Neural progenitor cell (in vitro differentiated cells): ENCODE measurements around the gene P4HA2. TPM values are rescaled to one million over a fixed set of nuclear protein-coding genes. Genes with fewer than 3 reads are reported as not detected.

ENCODE experiments used
- DNase-seq: peaks from one replicate; pipeline ENCODE4 v3.0.0-alpha.2; 2016; ENCODE audit warnings: low spot score
- H2AFZ ChIP-seq: fragments of 200-600 bp; sonication (generic); replicated peaks from 2 replicates; pipeline ENCODE4 v1.6.1; 2016; ENCODE audit warnings: antibody characterized with exemption
- H3F3A ChIP-seq: fragments of 200-600 bp; sonication (generic); 2 replicates; pipeline ENCODE4 v1.6.1; 2016; ENCODE audit warnings: antibody characterized with exemption, low read depth
- H3K27ac ChIP-seq: fragments of 200-600 bp; sonication (generic); 2 replicates; pipeline ENCODE4 v1.5.1; 2016; ENCODE audit warnings: mild to moderate bottlenecking
- H3K27me3 ChIP-seq: fragments of 200-600 bp; sonication (generic); 2 replicates; pipeline ENCODE4 v1.6.1; 2016; ENCODE audit warnings: mild to moderate bottlenecking, moderate library complexity
- H3K36me3 ChIP-seq: fragments of 200-600 bp; sonication (generic); 2 replicates; pipeline ENCODE4 v1.5.1; 2016
- H3K4me1 ChIP-seq: fragments of 200-600 bp; sonication (generic); 2 replicates; pipeline ENCODE4 v1.6.1; 2016; ENCODE audit warnings: mixed run types
- H3K4me2 ChIP-seq: fragments of 200-600 bp; sonication (generic); 2 replicates; pipeline ENCODE4 v1.6.1; 2016
- H3K4me3 ChIP-seq: fragments of 200-600 bp; sonication (generic); 2 replicates; pipeline ENCODE4 v1.5.1; 2016
- H3K79me2 ChIP-seq: fragments of 200-600 bp; sonication (generic); 2 replicates; pipeline ENCODE4 v1.6.1; 2016; ENCODE audit warnings: low read depth
- H3K9ac ChIP-seq: fragments of 200-600 bp; sonication (generic); 2 replicates; pipeline ENCODE4 v1.6.1; 2016
- H3K9me3 ChIP-seq: fragments of 200-600 bp; sonication (generic); 2 replicates; pipeline ENCODE4 v1.5.1; 2016; ENCODE audit warnings: low read depth
- H4K20me1 ChIP-seq: fragments of 200-600 bp; sonication (generic); 2 replicates; pipeline ENCODE4 v1.6.1; 2016; ENCODE audit warnings: low read depth
- H3K27ac Mint-ChIP-seq: 3 replicates; pipeline ENCODE4 v1.8.0; 2021; ENCODE audit warnings: mixed read lengths
- H3K27me3 Mint-ChIP-seq: 2 replicates; pipeline ENCODE4 v1.8.0; 2022; ENCODE audit warnings: low read depth, mild to moderate bottlenecking, inconsistent platforms, moderate library complexity, mixed read lengths; ENCODE audit not compliant: insufficient read depth
- H3K36me3 Mint-ChIP-seq: 3 replicates; pipeline ENCODE4 v1.8.0; 2021; ENCODE audit warnings: mixed read lengths
- H3K4me1 Mint-ChIP-seq: 3 replicates; pipeline ENCODE4 v1.8.0; 2021; ENCODE audit warnings: mixed read lengths
- H3K4me3 Mint-ChIP-seq: 3 replicates; pipeline ENCODE4 v1.8.0; 2021; ENCODE audit warnings: mild to moderate bottlenecking, moderate library complexity, mixed read lengths
- H3K9me3 Mint-ChIP-seq: 3 replicates; pipeline ENCODE4 v1.8.0; 2020; ENCODE audit warnings: mixed read lengths
- CTCF ChIP-seq: fragments of 200-600 bp; sonication (generic); IDR thresholded peaks from 2 replicates; pipeline ENCODE4 v1.5.1; 2017; ENCODE audit warnings: antibody characterized with exemption, mild to moderate bottlenecking
- EZH2 ChIP-seq: fragments of 200-600 bp; sonication (generic); IDR thresholded peaks from 2 replicates; pipeline ENCODE4 v1.6.1; 2017; ENCODE audit warnings: antibody characterized with exemption, mild to moderate bottlenecking, moderate library complexity
- EZH2phosphoT487 ChIP-seq: fragments of 200-600 bp; sonication (generic); IDR thresholded peaks from 2 replicates; pipeline ENCODE4 v1.6.1; 2017; ENCODE audit warnings: antibody characterized with exemption
- total RNA-seq: library from RNA; depleted of rRNA; stranded (reverse); fragments of >200 nt; gene quantifications from 2 replicates; pipeline ENCODE4 v1.2.3, GENCODE V29; 2015; ENCODE audit warnings: low replicate concordance

The P4HA2 gene
- total RNA-seq, 1 donor from 2014 or later, result 15.9 TPM

GRCh38 chr5:132230871-132231270, 3.2 kb upstream of the P4HA2 start:
- Histone ChIP-seq H3K9ac (no peak overlapping the region), H3K4me2 (no peak overlapping the region), H3K27me3 (peaks cover 44% of the 10 kb centered on the region), H4K20me1 (no peaks in the 10 kb centered on the region), H3K4me1 (peaks cover 3% of the 10 kb centered on the region), H3K9me3 (no peaks in the 10 kb centered on the region), H2AFZ (no peak overlapping the region), H3K27ac (no peak overlapping the region), H3K79me2 (no peaks in the 10 kb centered on the region), H3F3A (no peaks in the 10 kb centered on the region), H3K36me3 (no peaks in the 10 kb centered on the region), H3K4me3 (no peak overlapping the region)
- Mint-ChIP-seq H3K4me1 (peaks cover 5% of the 10 kb centered on the region), H3K9me3 (no peaks in the 10 kb centered on the region), H3K27me3 (peaks cover 17% of the 10 kb centered on the region), H3K27ac (no peak overlapping the region), H3K36me3 (no peaks in the 10 kb centered on the region), H3K4me3 (no peak overlapping the region)
- TF ChIP-seq EZH2phosphoT487, result no peak
- TF ChIP-seq EZH2, result no peak
- TF ChIP-seq CTCF, result no peak
- no peak for DNase-seq

GRCh38 chr5:132229236-132229635, 1.6 kb upstream of the P4HA2 start:
- H3K9me3 Mint-ChIP-seq, result no peaks in the 10 kb centered on the region
- peaks cover 3% of the 10 kb centered on the region for H3K4me1 ChIP-seq
- no peaks in the 10 kb centered on the region for H3K79me2 ChIP-seq
- peaks cover 49% of the 10 kb centered on the region for H3K27me3 ChIP-seq
- TF ChIP-seq EZH2phosphoT487 (no peak), EZH2 (no peak), CTCF (no peak)
- no peak overlapping the region for H3K9ac ChIP-seq
- H3K4me3 Mint-ChIP-seq, result peak overlapping the region; percentile 66
- no peak overlapping the region for H3K4me2 ChIP-seq
- H3K4me1 Mint-ChIP-seq, result peaks cover 11% of the 10 kb centered on the region
- no peaks in the 10 kb centered on the region for H3K36me3 ChIP-seq
- H3K9me3 ChIP-seq, result no peaks in the 10 kb centered on the region
- H2AFZ ChIP-seq, result no peak overlapping the region
- H4K20me1 ChIP-seq, result no peaks in the 10 kb centered on the region
- H3K4me3 ChIP-seq, result no peak overlapping the region
- no peak overlapping the region for H3K27ac Mint-ChIP-seq
- H3K27ac ChIP-seq, result no peak overlapping the region
- H3K36me3 Mint-ChIP-seq, result no peaks in the 10 kb centered on the region
- DNase-seq, result no peak
- no peaks in the 10 kb centered on the region for H3F3A ChIP-seq
- peaks cover 20% of the 10 kb centered on the region for H3K27me3 Mint-ChIP-seq

GRCh38 chr5:132228241-132229035, 785 bp upstream of the P4HA2 start:
- TF ChIP-seq EZH2phosphoT487 (no peak), CTCF (peak; percentile 26)
- Histone ChIP-seq H3K9me3 (no peaks in the 10 kb centered on the region), H3K4me2 (peak overlapping the region; percentile 85), H3K9ac (no peak overlapping the region), H3K27ac (no peak overlapping the region), H4K20me1 (no peaks in the 10 kb centered on the region), H3F3A (no peaks in the 10 kb centered on the region), H3K79me2 (no peaks in the 10 kb centered on the region), H3K4me3 (peak overlapping the region; percentile 74), H2AFZ (peak overlapping the region; percentile 98), H3K4me1 (peaks cover 3% of the 10 kb centered on the region), H3K36me3 (no peaks in the 10 kb centered on the region), H3K27me3 (peaks cover 49% of the 10 kb centered on the region)
- Mint-ChIP-seq H3K4me3 (peak overlapping the region; percentile 66), H3K36me3 (no peaks in the 10 kb centered on the region), H3K4me1 (peaks cover 11% of the 10 kb centered on the region), H3K9me3 (no peaks in the 10 kb centered on the region), H3K27me3 (peaks cover 23% of the 10 kb centered on the region), H3K27ac (no peak overlapping the region)
- DNase-seq, result no peak
